D721Med (cell line): Measurements from ENCODE around the gene FALEC.

Experiments used
- DNase-seq: peaks from one replicate; pipeline ENCODE4 v3.0.0; 2011; ENCODE audit warnings: low spot score; ENCODE audit not compliant: insufficient read length
- FAIRE-seq: peaks from 2 replicates; lab custom pipeline; 2011; peaks lifted over from hg19 to GRCh38; lab: Jason Lieb, UNC
- CTCF ChIP-seq: IDR thresholded peaks from 2 replicates; pipeline ENCODE4 v1.5.1; 2012; ENCODE audit warnings: mild to moderate bottlenecking, control low read depth; ENCODE audit not compliant: insufficient read depth; ENCODE audit errors: missing control alignments

FALEC gene

GRCh38 chr1:150554086-150554452 lies 38.5 kb downstream of the FALEC start:
- DNase-seq: no peak
- TF ChIP-seq CTCF: no peak
- FAIRE-seq: no peak

GRCh38 chr1:150555198-150555970 lies 39.8 kb downstream of the FALEC start:
- TF ChIP-seq CTCF: no peak
- FAIRE-seq (no peak), DNase-seq (no peak)

GRCh38 chr1:150555971-150556865 lies 40.7 kb downstream of the FALEC start:
- DNase-seq (no peak), FAIRE-seq (no peak)
- no peak for TF ChIP-seq CTCF

GRCh38 chr1:150557065-150557600 lies 41.6 kb downstream of the FALEC start:
- FAIRE-seq: no peak
- DNase-seq: no peak
- TF ChIP-seq CTCF: no peak

- FAIRE-seq (no peak), DNase-seq (no peak)
- no peak for TF ChIP-seq CTCF
Measured at GRCh38 chr1:150557813-150558212, 42.3 kb downstream of the FALEC start.

- FAIRE-seq: no peak
- DNase-seq: no peak
- no peak for TF ChIP-seq CTCF
Measured at GRCh38 chr1:150558303-150558704, 42.8 kb downstream of the FALEC start.
